Daoy (cell line): ENCODE measurements around the gene DPP9. TPM values are rescaled to one million over a fixed set of nuclear protein-coding genes. Genes with fewer than 3 reads are reported as not detected.

ENCODE experiments used
- DNase-seq: peaks from one replicate; pipeline ENCODE4 v3.0.0-alpha.2; 2015; ENCODE audit warnings: low read depth
- total RNA-seq: library from RNA; depleted of rRNA; stranded (reverse); fragments of >200 nt; shearing (Covaris generic); gene quantifications from 2 replicates; pipeline ENCODE4 v1.2.3, GENCODE V29; 2014

Gene DPP9
- total RNA-seq, 1 experiment from 2014 or later, result 77.1 TPM

GRCh38 chr19:4657262-4657661, 66.4 kb downstream of the DPP9 start:
- no peak for DNase-seq

GRCh38 chr19:4656102-4656501, 67.5 kb downstream of the DPP9 start:
- no peak for DNase-seq

- DNase-seq, result no peak
Measured at GRCh38 chr19:4654437-4655361, 68.9 kb downstream of the DPP9 start.

GRCh38 chr19:4653793-4654436, 69.7 kb downstream of the DPP9 start:
- DNase-seq, result no peak

- DNase-seq, result no peak
Measured at GRCh38 chr19:4652075-4652474, 71.6 kb downstream of the DPP9 start.

GRCh38 chr19:4650159-4650558, 73.5 kb downstream of the DPP9 start:
- no peak for DNase-seq

- no peak for DNase-seq
Measured at GRCh38 chr19:4649392-4650047, 74.1 kb downstream of the DPP9 start.

GRCh38 chr19:4647676-4648644, 75.7 kb downstream of the DPP9 start:
- DNase-seq, result no peak

- no peak for DNase-seq
Measured at GRCh38 chr19:4645718-4646117, 77.9 kb downstream of the DPP9 start.

- no peak for DNase-seq
Measured at GRCh38 chr19:4642625-4643024, 81.0 kb downstream of the DPP9 start.

- DNase-seq, result no peak
Measured at GRCh38 chr19:4641132-4641531, 82.5 kb downstream of the DPP9 start.

- DNase-seq, result no peak
Measured at GRCh38 chr19:4640247-4641000, 83.2 kb downstream of the DPP9 start.

GRCh38 chr19:4639531-4640246, 84.0 kb downstream of the DPP9 start:
- DNase-seq, result peak; percentile 53

GRCh38 chr19:4638828-4639530, 84.7 kb downstream of the DPP9 start, which contains the start of gene TNFAIP8L1:
Gene TNFAIP8L1 (plus strand): TSS chr19:4639516. CDS start chr19:4651870, 12,354 bp downstream.
- DNase-seq, result peak; percentile 98

GRCh38 chr19:4638317-4638716, 85.3 kb downstream of the DPP9 start:
- DNase-seq, result no peak

GRCh38 chr19:4636761-4637160, 86.9 kb downstream of the DPP9 start:
- DNase-seq, result no peak

- peak; percentile 71 for DNase-seq
Measured at GRCh38 chr19:4636151-4636717, 87.4 kb downstream of the DPP9 start.

- DNase-seq, result no peak
Measured at GRCh38 chr19:4635754-4636116, 87.9 kb downstream of the DPP9 start.
